GM23338 (cell line): ENCODE data around the gene BMPR1B. TPM values are rescaled to one million over a fixed set of nuclear protein-coding genes. Genes with fewer than 3 reads are reported as not detected.
A peak's percentile ranks its signal among the peaks of the same experiment; 100 is the strongest.

Experiments
- ATAC-seq: fragments of 200-7000 bp; cut with Tn5 transposase; 3 replicates; pipeline ENCODE4 v1.9.1; 2020
- DNase-seq: peaks from one replicate; pipeline ENCODE4 v3.0.0-alpha.2; 2015; ENCODE audit warnings: low spot score
- H2AFZ ChIP-seq: fragments of 200-600 bp; sonication (generic); 2 replicates; pipeline ENCODE4 v1.8.0; 2016; ENCODE audit warnings: antibody characterized with exemption, mild to moderate bottlenecking, moderate library complexity
- H3F3A ChIP-seq: fragments of 200-600 bp; sonication (generic); replicated peaks from 2 replicates; pipeline ENCODE4 v1.8.0; 2017; ENCODE audit warnings: antibody characterized with exemption, mixed run types, low read depth
- H3K27ac ChIP-seq: fragments of 200-600 bp; sonication (generic); 2 replicates; pipeline ENCODE4 v1.6.1; 2016; ENCODE audit warnings: low read depth
- H3K27me3 ChIP-seq: fragments of 200-600 bp; sonication (generic); 2 replicates; pipeline ENCODE4 v1.8.0; 2016; ENCODE audit warnings: mild to moderate bottlenecking, mixed run types, moderate library complexity; ENCODE audit not compliant: insufficient read depth
- H3K36me3 ChIP-seq: fragments of 200-600 bp; sonication (generic); 2 replicates; pipeline ENCODE4 v1.8.0; 2016; ENCODE audit warnings: mild to moderate bottlenecking; ENCODE audit not compliant: insufficient read depth
- H3K4me1 ChIP-seq: fragments of 200-600 bp; sonication (generic); 2 replicates; pipeline ENCODE4 v1.8.0; 2016; ENCODE audit warnings: mild to moderate bottlenecking, moderate library complexity; ENCODE audit not compliant: insufficient read depth
- H3K4me2 ChIP-seq: fragments of 200-600 bp; sonication (generic); 2 replicates; pipeline ENCODE4 v1.7.1; 2017; ENCODE audit warnings: mixed run types
- H3K4me3 ChIP-seq: fragments of 200-600 bp; sonication (generic); 2 replicates; pipeline ENCODE4 v1.6.1; 2016; ENCODE audit warnings: mixed run types
- H3K79me2 ChIP-seq: fragments of 200-600 bp; sonication (generic); replicated peaks from 2 replicates; pipeline ENCODE4 v1.8.0; 2017; ENCODE audit warnings: mild to moderate bottlenecking; ENCODE audit not compliant: insufficient read depth
- H3K9me2 ChIP-seq: fragments of 200-600 bp; sonication (generic); 2 replicates; pipeline ENCODE4 v1.8.0; 2017; ENCODE audit not compliant: insufficient read depth
- H4K20me1 ChIP-seq: fragments of 200-600 bp; sonication (generic); replicated peaks from 2 replicates; pipeline ENCODE4 v1.8.0; 2017; ENCODE audit warnings: mild to moderate bottlenecking; ENCODE audit not compliant: insufficient read depth
- H3K27ac Mint-ChIP-seq: 2 replicates; pipeline ENCODE4 v1.8.0; 2020; ENCODE audit warnings: inconsistent platforms, mild to moderate bottlenecking, moderate library complexity, mixed read lengths
- H3K27me3 Mint-ChIP-seq: 3 replicates; pipeline ENCODE4 v1.8.0; 2022; ENCODE audit warnings: low read depth, mild to moderate bottlenecking, moderate library complexity, mixed read lengths, inconsistent platforms; ENCODE audit not compliant: insufficient read depth, poor library complexity
- H3K36me3 Mint-ChIP-seq: 3 replicates; pipeline ENCODE4 v1.8.0; 2021; ENCODE audit warnings: low read depth, mild to moderate bottlenecking, inconsistent platforms, moderate library complexity, mixed read lengths
- H3K4me1 Mint-ChIP-seq: 3 replicates; pipeline ENCODE4 v1.8.0; 2020; ENCODE audit warnings: mild to moderate bottlenecking, inconsistent platforms, mixed read lengths
- H3K4me3 Mint-ChIP-seq: 3 replicates; pipeline ENCODE4 v1.8.0; 2021; ENCODE audit warnings: moderate library complexity, mild to moderate bottlenecking, inconsistent platforms, mixed read lengths
- H3K9me3 Mint-ChIP-seq: 3 replicates; pipeline ENCODE4 v1.8.0; 2020; ENCODE audit warnings: moderate library complexity, mild to moderate bottlenecking, inconsistent platforms, mixed read lengths
- CREB1 ChIP-seq: fragments of 250-450 bp; sonication (Bioruptor Pico); IDR thresholded peaks from 2 replicates; pipeline ENCODE4 v1.5.0; 2020; ENCODE audit warnings: low read depth, mild to moderate bottlenecking, moderate library complexity
- CTCF ChIP-seq, 2 experiments: fragments of 200-600 bp in 1 of 2; sonication (generic) in 1 of 2; conservative IDR thresholded peaks; 2 replicates each; pipeline versions ENCODE4 v1.5.1 to v1.6.1; 2016 to 2017; ENCODE audit warnings: antibody characterized with exemption in 2 of 2, low read depth in 2 of 2, mild to moderate bottlenecking in 2 of 2, moderate library complexity in 1 of 2
- ETS1 ChIP-seq: IDR thresholded peaks from 2 replicates; pipeline ENCODE4 v1.6.1; 2016; ENCODE audit warnings: antibody characterized with exemption
- EZH2 ChIP-seq: fragments of 200-600 bp; sonication (generic); IDR thresholded peaks from one replicate; pipeline ENCODE4 v1.8.0; 2017; ENCODE audit warnings: antibody characterized with exemption, mild to moderate bottlenecking, low read depth; ENCODE audit not compliant: unreplicated experiment
- EZH2phosphoT487 ChIP-seq: fragments of 200-600 bp; sonication (generic); IDR thresholded peaks from one replicate; pipeline ENCODE4 v1.8.1; 2018; ENCODE audit warnings: antibody characterized with exemption; ENCODE audit not compliant: unreplicated experiment
- JUNB ChIP-seq: IDR thresholded peaks from one replicate; pipeline ENCODE4 v1.6.1; 2016; ENCODE audit warnings: antibody characterized with exemption; ENCODE audit not compliant: unreplicated experiment
- NANOG ChIP-seq: IDR thresholded peaks from 2 replicates; pipeline ENCODE4 v1.6.1; 2016; ENCODE audit warnings: antibody characterized with exemption, borderline replicate concordance
- POLR2AphosphoS5 ChIP-seq: IDR thresholded peaks from 2 replicates; pipeline ENCODE4 v1.6.1; 2016; ENCODE audit warnings: antibody characterized with exemption, low read depth
- REST ChIP-seq: IDR thresholded peaks from one replicate; pipeline ENCODE4 v1.6.1; 2018; ENCODE audit warnings: antibody characterized with exemption; ENCODE audit not compliant: unreplicated experiment
- STAT1 ChIP-seq: IDR thresholded peaks from one replicate; pipeline ENCODE4 v1.6.1; 2016; ENCODE audit warnings: antibody characterized with exemption; ENCODE audit not compliant: unreplicated experiment
- ZNF114 ChIP-seq: fragments of 250-450 bp; sonication (Bioruptor Pico); IDR thresholded peaks from 2 replicates; pipeline ENCODE4 v1.5.0; 2020; ENCODE audit warnings: mild to moderate bottlenecking, moderate library complexity
- ZNF331 ChIP-seq: fragments of 250-450 bp; sonication (Bioruptor Pico); IDR thresholded peaks from 2 replicates; pipeline ENCODE4 v1.5.0; 2020; ENCODE audit warnings: low read depth, mild to moderate bottlenecking, moderate library complexity
- ZNF462 ChIP-seq: fragments of 250-450 bp; sonication (Bioruptor Pico); IDR thresholded peaks from 2 replicates; pipeline ENCODE4 v1.5.0; 2020; ENCODE audit warnings: mild to moderate bottlenecking, moderate library complexity
- polyA plus RNA-seq: library from polyadenylated mRNA; unstranded; fragments of >200 nt; fragmentation: Nextera tagmentation; extraction: Ambion mirVana; gene quantifications from 2 replicates; pipeline ENCODE4 v1.2.1, GENCODE V29; 2016
- total RNA-seq: library from RNA; depleted of rRNA; stranded (reverse); fragments of >200 nt; shearing (Covaris generic); gene quantifications from 2 replicates; pipeline ENCODE4 v1.2.3, GENCODE V29; 2014

Gene BMPR1B
- total and polyA plus RNA-seq, 2 experiments from 2014 or later, result 0.48 to 1.0 TPM

GRCh38 chr4:95159384-95159783 is 401.6 kb downstream of the BMPR1B start:
- Mint-ChIP-seq H3K36me3 (no peaks in the 10 kb centered on the region; the same call in 2 of the 3 replicates), H3K27ac (peak overlapping the region; percentile 32; the same call in 1 of the 2 replicates), H3K9me3 (no peaks in the 10 kb centered on the region; the same call in 2 of the 3 replicates), H3K4me3 (no peak overlapping the region), H3K27me3 (peaks cover 2% of the 10 kb centered on the region), H3K4me1 (peaks cover 21% of the 10 kb centered on the region)
- Histone ChIP-seq H3K36me3 (no peaks in the 10 kb centered on the region), H3K79me2 (no peaks in the 10 kb centered on the region), H2AFZ (no peak overlapping the region), H3K27ac (no peak overlapping the region), H3K4me2 (0 out of 2 replicates have a peak overlapping the region, but pooled peaks have one; percentile 33), H3K27me3 (no peaks in the 10 kb centered on the region), H3K9me2 (0 out of 2 replicates have a peak, but pooled peaks cover 3% of the 10 kb centered on the region), H3F3A (no peaks in the 10 kb centered on the region), H4K20me1 (no peaks in the 10 kb centered on the region), H3K4me3 (no peak overlapping the region), H3K4me1 (0 out of 2 replicates have a peak, but pooled peaks cover 6% of the 10 kb centered on the region)
- TF ChIP-seq CTCF (conservative IDR thresholded peaks at IDR 0.05; ENCODE audit: low read depth in 2 of 2) (no peak), NANOG (no peak), REST (no peak), ZNF331 (CRISPR knock-in tag) (no peak), CREB1 (CRISPR knock-in tag) (no peak), POLR2AphosphoS5 (no peak), STAT1 (no peak), JUNB (no peak), ZNF462 (CRISPR knock-in tag) (no peak), ZNF114 (CRISPR knock-in tag) (no peak), EZH2phosphoT487 (no peak), ETS1 (no peak), EZH2 (no peak)
- ATAC-seq (peak; percentile 38; the same call in 1 of the 3 replicates), DNase-seq (no peak)
